NT2/D1 (cell line): ENCODE data around the gene SETD1B.

Experiments
- DNase-seq: peaks from one replicate; pipeline ENCODE4 v3.0.0-alpha.2; 2011; ENCODE audit warnings: low read depth, low spot score
- H3K27me3 ChIP-seq: 2 replicates; pipeline ENCODE4 v1.6.0; 2011; ENCODE audit warnings: mild to moderate bottlenecking; ENCODE audit not compliant: insufficient read length, insufficient read depth
- H3K36me3 ChIP-seq: 2 replicates; pipeline ENCODE4 v1.6.1; 2011; ENCODE audit warnings: mild to moderate bottlenecking, low read length, mixed read lengths; ENCODE audit not compliant: insufficient read depth, insufficient read length
- H3K4me1 ChIP-seq: 2 replicates; pipeline ENCODE4 v1.5.1; 2011; ENCODE audit not compliant: insufficient read depth, insufficient read length
- H3K4me3 ChIP-seq: 2 replicates; pipeline ENCODE4 v1.5.1; 2011; ENCODE audit warnings: low read depth; ENCODE audit not compliant: insufficient read length
- H3K9ac ChIP-seq: 2 replicates; pipeline ENCODE4 v1.6.0; 2011; ENCODE audit warnings: low read depth; ENCODE audit not compliant: insufficient read length
- H3K9me3 ChIP-seq: 2 replicates; pipeline ENCODE4 v1.5.1; 2011; ENCODE audit warnings: mild to moderate bottlenecking, low read length; ENCODE audit not compliant: insufficient read depth
- SUZ12 ChIP-seq: IDR thresholded peaks from 2 replicates; pipeline ENCODE4 v1.6.1; 2011; ENCODE audit not compliant: insufficient read length, insufficient read depth; ENCODE audit errors: extremely low read depth
- YY1 ChIP-seq: IDR thresholded peaks from 2 replicates; pipeline ENCODE4 v1.6.1; 2011; ENCODE audit not compliant: insufficient read length, insufficient read depth
- ZNF274 ChIP-seq: IDR thresholded peaks from 2 replicates; pipeline ENCODE4 v1.6.1; 2011; ENCODE audit warnings: mild to moderate bottlenecking, low read depth, low read length

Gene SETD1B

DNA sequence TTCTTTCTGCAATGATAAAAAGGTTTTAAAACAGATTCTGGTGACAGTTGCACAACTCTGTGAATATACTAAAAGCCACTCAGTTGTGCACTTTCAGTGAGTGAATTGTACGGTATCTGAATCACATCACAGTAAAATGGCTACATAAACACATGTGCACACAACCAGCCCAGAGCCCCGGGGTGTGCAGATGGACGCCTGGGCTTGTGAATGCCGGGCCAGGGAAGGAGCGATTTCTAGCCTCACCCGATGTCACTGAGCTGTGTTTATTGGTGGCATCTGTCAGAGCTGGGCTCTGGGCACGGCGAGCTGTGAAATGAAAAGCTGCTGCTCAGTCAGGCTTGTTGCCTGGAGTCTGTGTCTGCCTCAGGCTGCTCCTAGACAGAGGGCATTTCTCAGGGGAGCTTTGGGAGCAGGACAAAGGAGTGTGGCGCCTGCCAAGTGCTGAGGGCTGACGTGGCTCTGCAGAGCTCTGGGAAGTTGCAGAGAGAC, 36.2 kb upstream of the SETD1B start:
- DNase-seq: no peak
- TF ChIP-seq SUZ12: no peak
- no peak for TF ChIP-seq ZNF274
- TF ChIP-seq YY1: no peak
- peaks cover 39% of the 10 kb centered on the region for H3K36me3 ChIP-seq
- no peak overlapping the region for H3K9ac ChIP-seq
- no peaks in the 10 kb centered on the region for H3K9me3 ChIP-seq
- H3K4me3 ChIP-seq: no peak overlapping the region
- no peaks in the 10 kb centered on the region for H3K27me3 ChIP-seq
- H3K4me1 ChIP-seq: peaks cover 29% of the 10 kb centered on the region

DNA sequence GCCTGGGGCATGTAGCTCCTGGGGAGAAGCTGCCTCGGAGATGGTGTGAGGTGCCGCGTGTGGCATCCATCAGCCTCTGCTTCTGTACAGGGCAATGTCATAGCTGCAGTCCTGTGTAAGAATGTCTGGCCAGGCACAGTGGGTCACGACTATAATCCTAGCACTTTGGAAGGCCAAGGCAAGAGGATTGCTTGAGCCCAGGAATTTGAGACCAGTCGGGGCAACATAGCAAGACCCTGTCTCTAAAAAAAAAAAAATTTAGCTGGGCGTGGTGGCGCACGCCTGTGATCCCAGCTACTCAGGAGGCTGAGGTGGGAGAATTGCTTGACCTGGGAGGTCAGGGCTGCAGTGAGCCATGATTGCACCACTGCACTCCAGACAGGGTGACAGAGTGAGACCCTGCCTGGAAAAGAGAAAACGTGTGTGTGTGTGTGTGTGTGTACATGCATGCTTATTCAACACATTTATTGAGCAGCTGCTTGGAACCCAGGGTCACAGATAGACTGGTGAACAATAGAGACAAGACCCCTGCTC, 34.4 kb upstream of the SETD1B start:
- Histone ChIP-seq H3K4me1 (peaks cover 38% of the 10 kb centered on the region), H3K27me3 (no peaks in the 10 kb centered on the region)

DNA sequence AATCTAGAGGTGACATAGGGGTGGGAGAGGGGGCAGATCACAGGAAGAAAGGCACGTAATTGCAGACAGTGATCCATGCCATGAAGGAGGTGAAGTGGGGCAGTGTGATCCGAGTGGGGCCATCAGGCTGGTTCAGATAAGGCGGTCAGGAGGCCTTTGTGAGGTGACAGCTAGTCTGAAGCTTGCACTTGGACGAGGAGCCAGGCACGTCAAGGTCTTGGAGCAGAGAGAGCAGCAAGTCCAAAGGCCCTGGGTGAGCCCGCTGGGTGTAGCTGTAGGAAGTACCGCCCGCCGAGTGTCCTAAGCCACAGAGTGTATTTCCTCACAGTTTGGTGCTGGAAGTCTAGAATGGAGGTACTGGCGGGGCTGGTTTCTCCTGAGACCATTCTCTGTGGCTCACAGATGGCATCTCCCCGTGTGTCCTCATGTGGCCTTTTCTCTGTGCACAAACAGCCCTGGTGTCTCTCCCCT, 33.9 kb upstream of the SETD1B start:
- TF ChIP-seq SUZ12 (no peak), YY1 (no peak), ZNF274 (no peak)
- Histone ChIP-seq H3K4me3 (no peak overlapping the region), H3K9me3 (no peaks in the 10 kb centered on the region), H3K4me1 (peaks cover 42% of the 10 kb centered on the region), H3K36me3 (peaks cover 40% of the 10 kb centered on the region), H3K9ac (peak overlapping the region; percentile 62), H3K27me3 (no peaks in the 10 kb centered on the region)
- DNase-seq: no peak

More for the DNA sequence above, 34.4 kb upstream of the SETD1B start:
- Histone ChIP-seq H3K9ac (no peak overlapping the region), H3K36me3 (peaks cover 39% of the 10 kb centered on the region), H3K4me3 (no peak overlapping the region), H3K9me3 (no peaks in the 10 kb centered on the region)
- no peak for DNase-seq
- TF ChIP-seq ZNF274 (no peak), SUZ12 (no peak), YY1 (no peak)

DNA sequence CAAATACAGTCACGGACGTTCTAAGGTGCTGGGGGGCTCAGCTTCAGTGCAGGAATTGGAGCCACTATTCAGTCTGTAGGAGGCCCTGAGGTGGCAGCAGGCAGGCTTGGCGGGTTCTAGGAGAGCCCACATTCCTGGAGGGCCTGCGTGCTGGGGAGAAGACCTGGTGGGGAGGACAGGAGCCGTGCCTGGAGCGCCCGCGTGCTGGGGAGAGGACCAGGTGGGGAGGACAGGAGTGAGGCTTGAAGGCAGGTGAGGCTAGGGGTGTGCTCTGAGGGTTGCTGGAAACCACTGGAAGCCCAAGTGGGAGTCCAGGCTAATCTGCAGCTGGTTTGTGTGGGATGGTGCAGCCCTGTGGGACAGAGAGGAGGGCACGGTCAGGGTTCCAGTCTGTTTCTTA, 33.4 kb upstream of the SETD1B start:
- no peaks in the 10 kb centered on the region for H3K27me3 ChIP-seq
- TF ChIP-seq SUZ12 (no peak), YY1 (no peak), ZNF274 (no peak)
- H3K9ac ChIP-seq: peak overlapping the region; percentile 62
- no peak overlapping the region for H3K4me3 ChIP-seq
- H3K9me3 ChIP-seq: no peaks in the 10 kb centered on the region
- H3K36me3 ChIP-seq: peaks cover 40% of the 10 kb centered on the region
- DNase-seq: no peak
- peaks cover 45% of the 10 kb centered on the region for H3K4me1 ChIP-seq

DNA sequence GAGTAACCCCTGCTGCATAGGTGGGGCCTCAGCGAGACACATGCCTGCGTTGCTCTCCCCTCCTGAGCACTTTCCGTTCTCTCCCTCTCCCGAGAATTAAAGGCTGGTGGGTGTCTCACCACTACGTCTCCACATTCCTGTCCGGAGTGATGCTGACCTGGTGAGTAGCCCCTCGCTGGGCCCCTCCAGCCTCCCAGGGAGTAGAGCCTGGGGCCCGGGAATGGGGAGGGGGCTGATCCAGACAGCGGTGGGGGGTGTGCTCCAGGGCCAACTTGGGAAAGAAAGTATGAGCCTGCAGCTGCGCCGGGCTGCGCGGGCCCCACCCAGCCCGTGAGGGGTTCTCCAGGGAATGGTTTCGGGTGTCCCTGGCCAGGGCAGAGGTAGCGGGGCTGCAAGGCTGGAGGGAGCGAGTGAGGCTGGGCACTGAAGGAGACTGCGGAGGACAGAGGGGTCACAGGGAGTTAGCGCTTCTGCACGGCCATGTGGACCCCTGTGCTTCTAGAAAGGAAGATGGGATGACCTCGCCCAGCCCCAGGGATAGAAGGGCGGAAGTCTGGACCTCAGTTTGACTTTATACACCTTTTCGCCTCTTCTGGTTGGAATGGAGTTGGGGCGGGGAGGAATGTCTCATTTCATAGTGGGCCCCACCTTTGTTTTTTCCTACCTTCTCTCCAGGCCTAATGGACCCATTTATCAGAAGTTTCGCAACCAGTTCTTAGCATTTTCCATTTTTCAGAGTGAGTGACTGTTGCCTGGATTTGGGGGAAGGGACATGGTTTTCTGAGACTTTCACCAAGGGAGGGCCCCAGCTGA, 32.8 kb upstream of the SETD1B start:
- Histone ChIP-seq H3K9me3 (no peaks in the 10 kb centered on the region), H3K27me3 (no peaks in the 10 kb centered on the region), H3K4me3 (no peak overlapping the region), H3K9ac (peak overlapping the region; percentile 62), H3K36me3 (peaks cover 45% of the 10 kb centered on the region), H3K4me1 (peaks cover 47% of the 10 kb centered on the region)
- TF ChIP-seq YY1 (no peak), SUZ12 (no peak), ZNF274 (no peak)
- DNase-seq: no peak

DNA sequence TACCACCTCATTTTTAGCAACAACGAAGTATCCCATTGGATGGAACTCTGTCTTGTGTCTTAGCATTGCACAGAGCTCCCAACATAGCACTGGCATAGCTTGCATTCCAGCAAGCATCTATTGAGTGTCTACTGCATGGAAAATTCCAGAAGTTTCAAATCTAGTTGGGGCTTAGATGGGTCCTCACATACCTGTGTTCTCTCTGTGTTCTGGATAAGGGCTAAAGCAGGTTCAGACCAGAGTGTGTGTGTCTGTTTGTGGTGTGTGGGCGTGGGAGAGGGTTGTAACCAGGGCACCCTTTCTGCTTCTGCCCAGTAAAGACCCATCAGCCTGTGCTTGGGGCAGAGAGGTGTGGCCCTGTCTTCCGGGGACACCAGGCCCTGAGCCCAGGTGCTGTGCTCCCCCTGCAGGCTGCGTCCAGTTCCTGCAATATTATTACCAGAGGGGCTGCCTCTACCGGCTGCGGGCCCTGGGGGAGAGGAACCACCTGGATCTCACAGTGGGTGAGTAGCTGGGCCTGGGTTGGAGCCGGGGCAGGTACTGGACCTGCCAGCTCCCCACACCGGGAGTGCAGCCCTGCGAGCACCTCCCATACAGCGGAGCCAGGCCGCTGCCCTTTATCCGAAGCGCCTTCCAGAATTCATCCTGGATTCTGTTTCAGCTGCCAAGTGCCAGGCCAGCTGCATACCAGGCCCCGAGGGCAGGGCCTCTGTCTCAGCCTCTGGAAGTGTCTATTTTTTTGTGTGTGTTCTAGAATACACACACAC, 30.6 kb upstream of the SETD1B start:
- peak; percentile 63 for DNase-seq
- Histone ChIP-seq H3K4me1 (peaks cover 44% of the 10 kb centered on the region), H3K9ac (peak overlapping the region; percentile 46), H3K36me3 (peaks cover 53% of the 10 kb centered on the region), H3K27me3 (no peaks in the 10 kb centered on the region), H3K9me3 (no peaks in the 10 kb centered on the region), H3K4me3 (no peak overlapping the region)
- TF ChIP-seq ZNF274 (no peak), YY1 (no peak), SUZ12 (no peak)

DNA sequence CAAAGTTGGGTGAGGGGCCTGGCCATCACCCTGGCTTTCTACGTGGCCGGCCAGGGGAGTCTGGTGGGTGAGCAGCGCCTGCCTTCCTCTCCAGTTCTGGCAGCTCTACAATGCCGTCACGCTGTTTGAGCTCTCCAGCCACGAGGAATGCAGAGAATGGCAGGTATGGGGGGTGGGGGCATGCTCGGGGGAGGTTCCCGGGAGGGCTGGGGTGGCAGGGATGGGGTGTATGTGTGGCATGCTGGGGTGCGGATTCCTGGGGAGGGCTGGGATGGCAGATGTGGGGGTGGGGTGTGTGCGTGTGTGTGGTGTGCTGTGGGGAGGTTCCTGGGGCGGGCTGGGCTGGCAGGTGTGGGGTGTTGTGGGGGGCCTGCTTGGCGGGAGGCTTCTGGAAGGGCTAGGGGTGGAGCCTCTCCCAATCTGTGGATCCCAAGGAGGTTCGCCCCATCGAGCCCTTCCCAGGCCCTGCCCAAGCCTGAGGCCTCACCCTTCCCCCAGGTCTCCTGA, 28.8 kb upstream of the SETD1B start:
- DNase-seq: no peak
- Histone ChIP-seq H3K4me1 (peaks cover 51% of the 10 kb centered on the region), H3K4me3 (no peak overlapping the region), H3K36me3 (peaks cover 60% of the 10 kb centered on the region), H3K9me3 (no peaks in the 10 kb centered on the region), H3K9ac (peak overlapping the region; percentile 54), H3K27me3 (no peaks in the 10 kb centered on the region)
- TF ChIP-seq YY1 (no peak), SUZ12 (no peak), ZNF274 (no peak)
